MM.1S (cell line): ENCODE measurements around the gene HBP1.
"Not testable (repeated sequence)": the region's sequence is repeated elsewhere in the genome, so short reads cannot be mapped to it uniquely, and the experiment has no call there.

Experiments
- DNase-seq: peaks from one replicate; pipeline ENCODE4 v3.0.0-alpha.2; 2015
- H2AFZ ChIP-seq: fragments of 300-600 bp; sonication (generic); 2 replicates; pipeline ENCODE4 v1.6.0; 2016; ENCODE audit warnings: antibody characterized with exemption, low read length
- H3F3A ChIP-seq: fragments of 300-600 bp; sonication (generic); 2 replicates; pipeline ENCODE4 v1.6.1; 2016; ENCODE audit warnings: mild to moderate bottlenecking, antibody characterized with exemption, low read length, moderate library complexity, mixed read lengths; ENCODE audit not compliant: insufficient read depth
- H3K27ac ChIP-seq: fragments of 300-600 bp; sonication (generic); 2 replicates; pipeline ENCODE4 v1.5.1; 2016; ENCODE audit warnings: mild to moderate bottlenecking, low read length
- H3K27me3 ChIP-seq: fragments of 300-600 bp; sonication (generic); replicated peaks from 2 replicates; pipeline ENCODE4 v1.6.0; 2016; ENCODE audit warnings: low read length; ENCODE audit not compliant: insufficient read depth
- H3K36me3 ChIP-seq: fragments of 300-600 bp; sonication (generic); replicated peaks from 2 replicates; pipeline ENCODE4 v1.6.1; 2016; ENCODE audit warnings: mild to moderate bottlenecking, low read length, mixed read lengths; ENCODE audit not compliant: insufficient read depth
- H3K4me1 ChIP-seq: fragments of 300-600 bp; sonication (generic); 2 replicates; pipeline ENCODE4 v1.6.1; 2016; ENCODE audit warnings: low read length, mixed read lengths
- H3K4me2 ChIP-seq: fragments of 300-600 bp; sonication (generic); 2 replicates; pipeline ENCODE4 v1.6.0; 2016; ENCODE audit warnings: low read depth, low read length
- H3K4me3 ChIP-seq: fragments of 300-600 bp; sonication (generic); 2 replicates; pipeline ENCODE4 v1.5.1; 2016; ENCODE audit warnings: low read length, mixed read lengths
- H3K79me2 ChIP-seq: fragments of 300-600 bp; sonication (generic); 2 replicates; pipeline ENCODE4 v1.6.1; 2016; ENCODE audit warnings: mixed run types, low read length, mixed read lengths
- H3K9ac ChIP-seq: fragments of 300-600 bp; sonication (generic); 2 replicates; pipeline ENCODE4 v1.6.1; 2016; ENCODE audit warnings: low read length, mixed read lengths
- H3K9me2 ChIP-seq: fragments of 300-600 bp; sonication (generic); replicated peaks from 2 replicates; pipeline ENCODE4 v1.6.1; 2016; ENCODE audit warnings: mild to moderate bottlenecking, low read length, mixed read lengths; ENCODE audit not compliant: insufficient read depth
- H3K9me3 ChIP-seq: fragments of 300-600 bp; sonication (generic); replicated peaks from 2 replicates; pipeline ENCODE4 v1.6.1; 2016; ENCODE audit warnings: mild to moderate bottlenecking, low read length, mixed read lengths; ENCODE audit not compliant: insufficient read depth
- H4K20me1 ChIP-seq: fragments of 300-600 bp; sonication (generic); 2 replicates; pipeline ENCODE4 v1.6.1; 2016; ENCODE audit warnings: mild to moderate bottlenecking, low read length, moderate library complexity, mixed read lengths; ENCODE audit not compliant: insufficient read depth
- CTCF ChIP-seq: fragments of 300-600 bp; sonication (generic); IDR thresholded peaks from 2 replicates; pipeline ENCODE4 v1.5.1; 2016; ENCODE audit warnings: antibody characterized with exemption, low read length, mixed read lengths
- EZH2 ChIP-seq: fragments of 300-600 bp; sonication (generic); optimal IDR thresholded peaks from 2 replicates; pipeline ENCODE3; 2017; ENCODE audit warnings: low read depth, mild to moderate bottlenecking, antibody characterized with exemption, low read length, mixed read lengths
- EZH2phosphoT487 ChIP-seq: fragments of 300-600 bp; sonication (generic); IDR thresholded peaks from 2 replicates; pipeline ENCODE4 v1.6.1; 2018; ENCODE audit warnings: antibody characterized with exemption, low read length

The HBP1 gene

GRCh38 chr7:107154826-107155225 lies 14.0 kb upstream of the HBP1 start:
- no peak for DNase-seq
- no peak overlapping the region for H3K4me2 ChIP-seq
- no peak overlapping the region for H3K9ac ChIP-seq
- H3F3A ChIP-seq: no peaks in the 10 kb centered on the region
- H3K9me3 ChIP-seq: no peaks in the 10 kb centered on the region
- TF ChIP-seq EZH2 (no peak), EZH2phosphoT487 (no peak), CTCF (no peak)
- H3K79me2 ChIP-seq: no peaks in the 10 kb centered on the region
- H3K9me2 ChIP-seq: no peaks in the 10 kb centered on the region
- no peaks in the 10 kb centered on the region for H4K20me1 ChIP-seq
- no peaks in the 10 kb centered on the region for H3K27me3 ChIP-seq
- H3K36me3 ChIP-seq: no peaks in the 10 kb centered on the region
- H3K4me3 ChIP-seq: no peak overlapping the region
- H2AFZ ChIP-seq: no peak overlapping the region
- H3K4me1 ChIP-seq: no peaks in the 10 kb centered on the region
- no peak overlapping the region for H3K27ac ChIP-seq

GRCh38 chr7:107155726-107156125 lies 13.1 kb upstream of the HBP1 start:
- H3K9ac ChIP-seq, H3K27me3 ChIP-seq, DNase-seq, H3K4me1 ChIP-seq, H3F3A ChIP-seq, H3K36me3 ChIP-seq, H3K4me3 ChIP-seq, H3K9me2 ChIP-seq, H3K79me2 ChIP-seq, H3K4me2 ChIP-seq, H3K9me3 ChIP-seq, H3K27ac ChIP-seq, H2AFZ ChIP-seq, H4K20me1 ChIP-seq: not testable (repeated sequence)

GRCh38 chr7:107157091-107157490 lies 11.7 kb upstream of the HBP1 start:
- H3K27ac ChIP-seq: no peak overlapping the region
- H3F3A ChIP-seq: no peaks in the 10 kb centered on the region
- no peak for DNase-seq
- H3K79me2 ChIP-seq: no peaks in the 10 kb centered on the region
- no peak overlapping the region for H2AFZ ChIP-seq
- no peaks in the 10 kb centered on the region for H3K9me2 ChIP-seq
- TF ChIP-seq EZH2phosphoT487 (no peak), CTCF (no peak), EZH2 (no peak)
- H3K4me1 ChIP-seq: no peaks in the 10 kb centered on the region
- no peak overlapping the region for H3K9ac ChIP-seq
- H3K4me3 ChIP-seq: no peak overlapping the region
- H3K27me3 ChIP-seq: no peaks in the 10 kb centered on the region
- H3K4me2 ChIP-seq: no peak overlapping the region
- no peaks in the 10 kb centered on the region for H3K9me3 ChIP-seq
- H3K36me3 ChIP-seq: no peaks in the 10 kb centered on the region
- no peaks in the 10 kb centered on the region for H4K20me1 ChIP-seq

- no peak for DNase-seq
- Histone ChIP-seq H3K4me1 (no peaks in the 10 kb centered on the region), H3K4me3 (no peak overlapping the region), H3K36me3 (no peaks in the 10 kb centered on the region), H3K4me2 (no peak overlapping the region), H2AFZ (no peak overlapping the region), H4K20me1 (no peaks in the 10 kb centered on the region), H3K27ac (no peak overlapping the region), H3K9me2 (no peaks in the 10 kb centered on the region), H3K79me2 (no peaks in the 10 kb centered on the region), H3F3A (no peaks in the 10 kb centered on the region), H3K9ac (no peak overlapping the region), H3K9me3 (no peaks in the 10 kb centered on the region), H3K27me3 (no peaks in the 10 kb centered on the region)
- TF ChIP-seq EZH2: no peak
- TF ChIP-seq EZH2phosphoT487: no peak
- TF ChIP-seq CTCF: no peak
Observed at GRCh38 chr7:107158028-107158427, 10.8 kb upstream of the HBP1 start.
